Jurkat, Clone E6-1 (cell line): ENCODE results near the gene MS4A15.

Experiments
- DNase-seq: peaks from one replicate; pipeline ENCODE4 v3.0.0-alpha.2; 2011; ENCODE audit warnings: low read depth, low spot score
- H3K4me3 ChIP-seq: 2 replicates; pipeline ENCODE4 v1.5.1; 2011; ENCODE audit warnings: mild to moderate bottlenecking, low read length, control low read depth, moderate library complexity

MS4A15 gene

GRCh38 chr11:60771879-60772525, 15.3 kb downstream of the MS4A15 start:
- no peak for DNase-seq

GRCh38 chr11:60772666-60773065, 16.0 kb downstream of the MS4A15 start:
- no peak for DNase-seq
- H3K4me3 ChIP-seq = no peak overlapping the region

More at GRCh38 chr11:60771879-60772525, 15.3 kb downstream of the MS4A15 start:
- no peak overlapping the region for H3K4me3 ChIP-seq

DNA sequence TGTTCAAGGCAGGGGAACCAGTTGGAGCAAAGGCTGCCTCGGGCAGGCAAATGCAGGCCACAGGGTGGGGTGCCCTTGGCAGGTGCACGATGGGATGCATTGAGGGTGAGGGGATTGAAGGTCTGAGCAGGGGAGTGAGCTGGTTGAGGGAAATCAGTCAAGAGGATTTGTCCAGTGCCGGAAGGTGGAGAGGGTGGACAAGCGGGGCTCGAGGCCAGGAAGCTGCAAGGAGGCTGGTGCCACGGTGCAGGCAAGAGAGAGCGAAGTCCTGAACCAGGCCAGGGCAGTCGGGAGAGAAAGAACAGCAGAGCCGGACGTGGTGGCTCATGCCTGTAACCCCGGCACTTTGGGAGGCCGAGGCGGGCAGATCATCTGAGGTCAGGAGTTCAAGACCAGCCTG, 18.1 kb downstream of the MS4A15 start:
- no peak for DNase-seq
- no peak overlapping the region for H3K4me3 ChIP-seq

- DNase-seq = peak; percentile 97
- H3K4me3 ChIP-seq = no peak overlapping the region
These were observed 18.8 kb downstream of the MS4A15 start for GRCh38 chr11:60775420-60775961.

- DNase-seq = no peak
- no peak overlapping the region for H3K4me3 ChIP-seq
These were observed 19.5 kb downstream of the MS4A15 start for GRCh38 chr11:60776167-60776566.

- no peak for DNase-seq
- H3K4me3 ChIP-seq = no peak overlapping the region
These were observed 20.4 kb downstream of the MS4A15 start for GRCh38 chr11:60777106-60777505.

DNA sequence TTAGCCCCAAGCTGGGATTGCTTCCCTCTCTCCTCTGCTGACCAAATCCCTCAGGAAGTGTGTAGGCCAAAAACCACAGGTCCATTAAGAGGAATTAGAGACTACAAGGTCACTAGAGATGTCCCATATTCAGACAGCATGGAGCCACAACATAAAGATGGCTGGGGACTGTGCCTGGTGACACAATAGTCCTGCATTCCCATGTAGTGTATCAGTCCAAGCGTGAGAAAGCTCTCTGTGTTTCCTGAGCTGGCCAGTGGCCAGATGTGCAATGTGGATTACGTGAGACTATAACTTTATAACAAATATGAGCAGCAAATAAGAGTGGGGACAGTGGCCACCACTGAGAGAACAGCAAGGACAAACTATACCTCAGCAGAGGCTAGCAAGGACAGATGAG, 20.9 kb downstream of the MS4A15 start:
- no peak overlapping the region for H3K4me3 ChIP-seq
- no peak for DNase-seq

GRCh38 chr11:60780065-60780464, 23.4 kb downstream of the MS4A15 start:
- no peak for DNase-seq
- H3K4me3 ChIP-seq = no peak overlapping the region

DNA sequence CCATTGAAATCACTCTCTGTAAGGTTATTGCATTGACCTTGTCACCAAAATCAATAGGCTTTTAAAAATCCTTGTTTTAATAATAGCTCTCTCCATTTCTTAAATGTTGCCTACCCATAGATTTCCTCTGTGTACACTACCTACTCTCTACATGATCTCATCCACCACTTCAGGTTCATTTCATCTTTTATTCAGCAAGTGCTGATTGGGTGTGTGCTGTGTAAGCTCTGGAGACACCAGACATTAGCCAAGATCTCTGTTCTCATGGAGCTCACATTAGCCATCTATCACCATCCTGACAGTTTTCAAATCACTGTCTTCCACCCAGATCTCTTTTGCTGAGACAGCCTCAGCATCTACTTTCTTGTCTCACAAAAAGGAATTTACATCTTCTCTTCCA, 24.1 kb downstream of the MS4A15 start:
- no peak for DNase-seq
- H3K4me3 ChIP-seq = no peak overlapping the region

GRCh38 chr11:60781286-60781980, 24.8 kb downstream of the MS4A15 start:
- H3K4me3 ChIP-seq = no peak overlapping the region
- DNase-seq = no peak

- no peak overlapping the region for H3K4me3 ChIP-seq
- DNase-seq = no peak
These were observed 25.3 kb downstream of the MS4A15 start for GRCh38 chr11:60781981-60782316.

GRCh38 chr11:60782393-60783140, 25.9 kb downstream of the MS4A15 start:
- no peak overlapping the region for H3K4me3 ChIP-seq
- DNase-seq = no peak

GRCh38 chr11:60783141-60783484, 26.4 kb downstream of the MS4A15 start:
- no peak for DNase-seq
- no peak overlapping the region for H3K4me3 ChIP-seq

DNA sequence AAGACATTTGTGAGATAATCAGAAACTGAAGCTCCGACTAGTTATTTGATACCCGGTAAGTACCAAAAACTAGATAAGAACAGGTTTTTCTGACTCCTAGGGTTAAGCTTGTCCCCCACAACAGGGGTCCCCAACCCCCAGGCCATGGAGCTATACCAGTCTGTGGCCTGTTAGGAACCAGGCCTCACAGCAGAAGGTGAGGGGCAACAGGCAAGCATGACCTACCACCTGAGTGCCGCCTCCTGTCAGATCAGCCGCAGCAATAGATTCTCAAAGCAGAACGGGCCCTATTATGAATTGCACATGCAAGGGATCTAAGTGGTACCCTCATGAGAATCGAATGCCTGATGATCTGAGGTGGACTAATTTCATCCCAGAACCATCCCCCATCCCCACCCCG, 27.2 kb downstream of the MS4A15 start:
- DNase-seq = no peak
- H3K4me3 ChIP-seq = no peak overlapping the region

DNA sequence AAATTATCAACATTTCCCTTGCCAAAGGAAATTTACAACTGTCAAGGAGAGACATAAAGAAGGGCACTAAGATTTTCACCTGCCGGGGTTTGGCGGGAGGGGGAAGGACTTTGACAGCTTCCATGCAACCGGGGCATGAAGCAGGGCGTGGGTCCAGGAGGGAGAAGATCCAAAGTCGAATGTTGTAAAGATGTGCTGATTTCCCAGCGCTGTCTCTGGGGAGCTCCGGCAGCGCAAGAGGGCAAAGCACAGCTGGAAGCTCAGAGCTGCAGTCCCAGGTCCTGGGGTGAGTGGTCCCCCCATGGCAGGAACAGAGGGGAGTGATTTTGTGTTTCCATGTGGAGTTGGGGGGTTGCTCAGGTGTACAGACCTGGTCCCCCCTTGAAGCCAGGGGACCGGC, 28.5 kb downstream of the MS4A15 start, which contains the start of gene MS4A10:
Gene MS4A10 (plus strand): TSS at position 198 of the 400 bp plus-strand sequence. CDS start 5,003 bp downstream, outside the sequence.
- no peak for DNase-seq
- no peak within 1 kb of the TSS for H3K4me3 ChIP-seq

DNA sequence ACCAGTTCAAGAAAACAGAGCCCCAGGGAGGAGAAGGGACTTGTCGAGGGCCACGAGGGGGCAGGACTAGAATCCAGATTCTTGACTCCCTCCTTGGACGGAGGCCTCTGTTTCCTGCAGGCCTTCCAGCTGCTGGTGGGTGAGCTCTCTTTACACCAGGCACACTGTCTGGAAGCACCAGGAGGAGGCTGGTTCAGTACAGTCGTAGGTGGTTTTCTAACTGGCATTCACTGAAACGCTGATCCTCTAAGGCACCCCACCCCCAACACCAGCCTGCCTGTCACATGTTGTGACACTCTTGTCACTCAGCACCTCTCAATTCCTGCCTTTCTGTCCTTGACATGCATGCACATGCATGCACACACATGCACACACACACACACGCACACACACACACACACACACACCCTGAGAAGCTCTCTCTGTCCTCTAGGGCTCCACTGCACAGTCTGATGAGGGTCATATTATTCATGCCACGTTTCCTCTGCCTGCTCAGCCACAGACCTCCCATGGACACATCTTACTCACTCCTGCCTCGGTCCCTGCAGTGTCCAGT, 29.2 kb downstream of the MS4A15 start:
- no peak for DNase-seq
- no peak overlapping the region for H3K4me3 ChIP-seq

- DNase-seq = no peak
- H3K4me3 ChIP-seq = no peak overlapping the region
These were observed 30.3 kb downstream of the MS4A15 start for GRCh38 chr11:60786811-60787567.

- no peak overlapping the region for H3K4me3 ChIP-seq
- DNase-seq = no peak
These were observed 31.9 kb downstream of the MS4A15 start for GRCh38 chr11:60788401-60789125.
